Ectodermal cell (in vitro differentiated cells): ENCODE results near the gene ENTHD1.

Experiments
- H3K27ac ChIP-seq: 2 replicates; pipeline ENCODE4 v1.7.0; 2013; ENCODE audit warnings: mild to moderate bottlenecking, low read depth, low read length; ENCODE audit not compliant: insufficient read depth, poor library complexity, severe bottlenecking
- H3K27me3 ChIP-seq: 2 replicates; pipeline ENCODE4 v1.7.0; 2013; ENCODE audit warnings: mild to moderate bottlenecking, low read length; ENCODE audit not compliant: insufficient read depth, control insufficient read depth, poor library complexity, severe bottlenecking
- H3K36me3 ChIP-seq: one replicate; pipeline ENCODE4 v1.7.0; 2013; ENCODE audit warnings: low read length; ENCODE audit not compliant: control insufficient read depth, insufficient read depth
- H3K4me1 ChIP-seq: one replicate; pipeline ENCODE4 v1.7.0; 2013; ENCODE audit warnings: low read length; ENCODE audit not compliant: control insufficient read depth, insufficient read depth
- H3K4me3 ChIP-seq: 2 replicates; pipeline ENCODE4 v1.7.0; 2013; ENCODE audit warnings: low read depth, low read length, control low read depth; ENCODE audit not compliant: insufficient read depth
- H3K9me3 ChIP-seq: 2 replicates; pipeline ENCODE4 v1.7.0; 2013; ENCODE audit warnings: mild to moderate bottlenecking, low read length, moderate library complexity; ENCODE audit not compliant: control insufficient read depth
- WGBS, 2 experiments: methylation state at CpG; one replicate each; pipeline ENCODE4 v1.1.7; 2013; ENCODE audit warnings: missing lambda C conversion rate in 2 of 2; 5-methylcytosine and 5-hydroxymethylcytosine counted together

ENTHD1 gene

GRCh38 chr22:39728236-39728860, 165.2 kb downstream of the ENTHD1 start:
- Histone ChIP-seq H3K27ac (no peak overlapping the region), H3K4me1 (peaks cover 8% of the 10 kb centered on the region), H3K36me3 (no peaks in the 10 kb centered on the region), H3K27me3 (peaks cover 4% of the 10 kb centered on the region), H3K4me3 (no peak overlapping the region), H3K9me3 (no peaks in the 10 kb centered on the region)
- WGBS, 2 experiments: 88 to 89% methylated on average over 12 of the region's 12 CpGs

- peaks cover 8% of the 10 kb centered on the region for H3K4me1 ChIP-seq
These were observed 166.0 kb downstream of the ENTHD1 start for GRCh38 chr22:39727541-39727940.

GRCh38 chr22:39725351-39726035, 168.1 kb downstream of the ENTHD1 start:
- no peaks in the 10 kb centered on the region for H3K36me3 ChIP-seq
- H3K4me3 ChIP-seq: no peak overlapping the region
- H3K4me1 ChIP-seq: no peaks in the 10 kb centered on the region
- 91 to 93% methylated on average over 9 of the region's 9 CpGs for WGBS, 2 experiments
- H3K9me3 ChIP-seq: no peaks in the 10 kb centered on the region
- H3K27me3 ChIP-seq: peaks cover 8% of the 10 kb centered on the region
- no peak overlapping the region for H3K27ac ChIP-seq

More at GRCh38 chr22:39727541-39727940, 166.0 kb downstream of the ENTHD1 start:
- 49 to 57% methylated on average over 15 of the region's 15 CpGs for WGBS, 2 experiments
- H3K4me3 ChIP-seq: no peak overlapping the region
- H3K27me3 ChIP-seq: peaks cover 4% of the 10 kb centered on the region
- no peaks in the 10 kb centered on the region for H3K9me3 ChIP-seq
- H3K36me3 ChIP-seq: no peaks in the 10 kb centered on the region
- H3K27ac ChIP-seq: no peak overlapping the region

DNA sequence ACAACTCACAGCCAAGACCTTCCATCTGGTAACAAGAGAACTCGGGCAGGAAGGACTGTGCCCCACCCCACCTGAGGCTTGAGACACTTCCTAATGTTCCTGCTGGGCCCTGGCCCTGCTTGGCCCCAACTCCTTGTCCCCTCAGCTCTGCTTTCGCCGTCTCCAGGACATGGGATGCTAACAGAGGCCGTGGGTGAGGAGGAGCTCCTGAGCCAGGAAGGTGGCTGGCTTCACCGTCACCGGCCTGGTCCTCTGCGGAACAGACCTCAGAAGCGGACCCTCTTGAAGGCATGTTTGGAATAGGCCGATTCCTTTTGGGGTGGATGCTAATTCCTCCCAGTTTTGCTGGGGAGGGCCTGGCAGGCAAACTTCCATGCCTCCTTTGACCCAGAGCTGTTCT, 168.7 kb downstream of the ENTHD1 start:
- Histone ChIP-seq H3K36me3 (no peaks in the 10 kb centered on the region), H3K9me3 (no peaks in the 10 kb centered on the region), H3K4me3 (no peak overlapping the region), H3K27me3 (peaks cover 8% of the 10 kb centered on the region), H3K27ac (no peak overlapping the region), H3K4me1 (no peaks in the 10 kb centered on the region)
- WGBS, 2 experiments: 93 to 95% methylated on average over 9 of the region's 9 CpGs

GRCh38 chr22:39724390-39724789, 169.2 kb downstream of the ENTHD1 start:
- H3K4me3 ChIP-seq: no peak overlapping the region
- no peaks in the 10 kb centered on the region for H3K9me3 ChIP-seq
- H3K27me3 ChIP-seq: peaks cover 8% of the 10 kb centered on the region
- no peak overlapping the region for H3K27ac ChIP-seq
- no peaks in the 10 kb centered on the region for H3K4me1 ChIP-seq
- WGBS, 2 experiments: 88 to 94% methylated on average over 4 of the region's 4 CpGs
- H3K36me3 ChIP-seq: no peaks in the 10 kb centered on the region

GRCh38 chr22:39723899-39724351, 169.6 kb downstream of the ENTHD1 start:
- Histone ChIP-seq H3K4me3 (no peak overlapping the region), H3K4me1 (no peaks in the 10 kb centered on the region), H3K36me3 (no peaks in the 10 kb centered on the region), H3K27ac (no peak overlapping the region), H3K9me3 (no peaks in the 10 kb centered on the region), H3K27me3 (peaks cover 8% of the 10 kb centered on the region)
- 73 to 79% methylated on average over 3 of the region's 3 CpGs for WGBS, 2 experiments

- H3K27me3 ChIP-seq: peaks cover 8% of the 10 kb centered on the region
- no peak overlapping the region for H3K4me3 ChIP-seq
- H3K36me3 ChIP-seq: no peaks in the 10 kb centered on the region
- H3K27ac ChIP-seq: no peak overlapping the region
- WGBS, 2 experiments: 94 to 95% methylated on average over 10 of the region's 10 CpGs
- no peaks in the 10 kb centered on the region for H3K9me3 ChIP-seq
- no peaks in the 10 kb centered on the region for H3K4me1 ChIP-seq
These were observed 170.1 kb downstream of the ENTHD1 start for GRCh38 chr22:39723463-39723862.

DNA sequence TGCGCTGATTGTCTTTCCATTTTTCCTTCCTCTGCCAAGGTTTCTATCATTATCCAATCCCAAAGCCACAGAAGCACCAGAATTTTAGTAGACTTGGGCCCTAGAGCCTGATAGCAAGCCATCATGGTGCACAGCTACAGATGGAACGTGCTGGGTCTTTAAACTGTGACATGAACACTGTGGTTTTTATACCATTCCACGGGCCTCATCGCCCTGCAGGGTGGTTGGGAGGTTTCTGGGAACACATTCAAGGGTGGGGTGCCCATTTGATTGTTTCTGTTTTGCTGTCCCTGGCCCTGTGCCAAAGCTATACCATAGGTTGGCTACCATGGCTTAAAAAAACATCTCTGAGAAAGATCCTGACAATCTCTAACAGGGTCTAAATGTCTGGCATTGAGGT, 171.1 kb downstream of the ENTHD1 start:
- Histone ChIP-seq H3K27me3 (peaks cover 8% of the 10 kb centered on the region), H3K9me3 (no peaks in the 10 kb centered on the region), H3K4me1 (no peaks in the 10 kb centered on the region), H3K36me3 (no peaks in the 10 kb centered on the region), H3K4me3 (no peak overlapping the region), H3K27ac (no peak overlapping the region)
- WGBS, 2 experiments: 94% methylated on average over 4 of the region's 4 CpGs

DNA sequence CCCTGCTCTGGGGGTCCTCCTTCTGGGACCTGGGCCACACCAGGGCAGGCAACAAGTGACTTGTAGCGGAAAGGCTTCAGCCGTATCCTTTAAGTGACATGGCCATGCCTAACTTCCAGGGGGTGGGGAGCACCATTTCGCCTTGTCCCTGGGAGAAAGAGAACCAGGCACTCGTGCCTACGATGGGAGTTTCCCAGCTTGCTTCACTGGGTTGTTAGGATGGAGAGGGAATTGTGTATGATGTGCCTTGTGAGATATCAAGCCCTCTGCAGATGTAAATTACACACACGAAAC, 171.6 kb downstream of the ENTHD1 start:
- no peak overlapping the region for H3K27ac ChIP-seq
- H3K4me3 ChIP-seq: no peak overlapping the region
- H3K4me1 ChIP-seq: no peaks in the 10 kb centered on the region
- H3K27me3 ChIP-seq: peaks cover 3% of the 10 kb centered on the region
- no peaks in the 10 kb centered on the region for H3K9me3 ChIP-seq
- 91 to 93% methylated on average over 6 of the region's 6 CpGs for WGBS, 2 experiments
- no peaks in the 10 kb centered on the region for H3K36me3 ChIP-seq

GRCh38 chr22:39721206-39722031, 172.1 kb downstream of the ENTHD1 start:
- Histone ChIP-seq H3K27ac (no peak overlapping the region), H3K27me3 (peaks cover 3% of the 10 kb centered on the region), H3K4me1 (no peaks in the 10 kb centered on the region), H3K9me3 (no peaks in the 10 kb centered on the region), H3K4me3 (no peak overlapping the region), H3K36me3 (no peaks in the 10 kb centered on the region)
- 72 to 73% methylated on average over 9 of the region's 9 CpGs for WGBS, 2 experiments
